Measurements from ENCODE around the gene SPTLC1. TPM values are rescaled to one million over a fixed set of nuclear protein-coding genes. Genes with fewer than 3 reads are reported as not detected.
"Not testable (repeated sequence)": the region's sequence is repeated elsewhere in the genome, so short reads cannot be mapped to it uniquely, and the experiment has no call there.

The SPTLC1 gene
- total RNA-seq, 1 donor from 2014 or later: 66.5 TPM

GRCh38 chr9:92121265-92121664 is 6.1 kb upstream of the SPTLC1 start:
- H3K27me3 ChIP-seq: no peaks in the 10 kb centered on the region
- H3K36me3 ChIP-seq: no peaks in the 10 kb centered on the region
- no peak for DNase-seq
- H3K4me3 ChIP-seq: no peak overlapping the region
- H3K27ac ChIP-seq: no peak overlapping the region
- no peak for ATAC-seq
- no peaks in the 10 kb centered on the region for H3K9me3 ChIP-seq
- no peak for TF ChIP-seq CTCF (IDR thresholded peaks at IDR 0.05)
- H3K4me1 ChIP-seq: no peaks in the 10 kb centered on the region
- intact Hi-C loops (cut with DNase I): no loop called here

GRCh38 chr9:92120138-92120537 is 4.9 kb upstream of the SPTLC1 start:
- no peak overlapping the region for H3K27ac ChIP-seq
- TF ChIP-seq CTCF (IDR thresholded peaks at IDR 0.05): no peak
- H3K27me3 ChIP-seq: no peaks in the 10 kb centered on the region
- no peak overlapping the region for H3K4me3 ChIP-seq
- intact Hi-C loops (cut with DNase I): no loop called here
- no peaks in the 10 kb centered on the region for H3K36me3 ChIP-seq
- DNase-seq (no peak), ATAC-seq (no peak)
- H3K4me1 ChIP-seq: no peaks in the 10 kb centered on the region
- H3K9me3 ChIP-seq: no peaks in the 10 kb centered on the region

- Histone ChIP-seq H3K27me3 (no peaks in the 10 kb centered on the region), H3K27ac (no peak overlapping the region), H3K4me3 (no peak overlapping the region), H3K4me1 (peaks cover under 1% of the 10 kb centered on the region), H3K9me3 (no peaks in the 10 kb centered on the region), H3K36me3 (no peaks in the 10 kb centered on the region)
- DNase-seq (no peak), ATAC-seq (no peak)
- intact Hi-C loops (cut with DNase I): no loop called here
- no peak for TF ChIP-seq CTCF (IDR thresholded peaks at IDR 0.05)
Observed at GRCh38 chr9:92119586-92119985, 4.4 kb upstream of the SPTLC1 start.

GRCh38 chr9:92108122-92108521 is 7.1 kb downstream of the SPTLC1 start:
- H3K4me1 ChIP-seq: no peaks in the 10 kb centered on the region
- DNase-seq (no peak), ATAC-seq (no peak)
- intact Hi-C loops (cut with DNase I): no loop called here
- H3K27me3 ChIP-seq: no peaks in the 10 kb centered on the region
- TF ChIP-seq CTCF (IDR thresholded peaks at IDR 0.05): no peak
- H3K4me3 ChIP-seq: no peak overlapping the region
- no peak overlapping the region for H3K27ac ChIP-seq
- peaks cover 39% of the 10 kb centered on the region for H3K36me3 ChIP-seq
- H3K9me3 ChIP-seq: no peaks in the 10 kb centered on the region

- H3K9me3 ChIP-seq; H3K27me3 ChIP-seq; H3K4me1 ChIP-seq; DNase-seq; H3K4me3 ChIP-seq; intact Hi-C loops (cut with DNase I); H3K27ac ChIP-seq; ATAC-seq: not testable (repeated sequence)
- peaks cover 21% of the 10 kb centered on the region for H3K36me3 ChIP-seq
Observed at GRCh38 chr9:92105446-92106225, 9.6 kb downstream of the SPTLC1 start.

- H3K9me3 ChIP-seq; H3K4me1 ChIP-seq; H3K4me3 ChIP-seq; ATAC-seq; H3K27ac ChIP-seq; DNase-seq; H3K36me3 ChIP-seq; intact Hi-C loops (cut with DNase I); H3K27me3 ChIP-seq: not testable (repeated sequence)
Observed at GRCh38 chr9:92103601-92104000, 11.6 kb downstream of the SPTLC1 start.

Measured in upper lobe of right lung (tissue), 1 donor.